Naive thymus-derived CD4-positive, alpha-beta T cell (primary cell): Measurements from ENCODE around the gene TNS3. TPM values are rescaled to one million over a fixed set of nuclear protein-coding genes. Genes with fewer than 3 reads are reported as not detected.

ENCODE experiments used
- ATAC-seq: fragments of 150-1000 bp; cut with Tn5 transposase; 2 replicates; pipeline ENCODE4 v1.10.0; 2021; ENCODE audit warnings: mild to moderate bottlenecking, moderate library complexity
- CTCF ChIA-PET: fragments of 350-600 bp; sonication (Branson Sonifier 250); formaldehyde crosslinking; loops from one replicate; lab custom pipeline; 2021; ENCODE audit warnings: antibody characterized with exemption; lab: Charles Lee
- POLR2A ChIA-PET: fragments of 350-600 bp; sonication (Branson Sonifier 250); formaldehyde crosslinking; loops from one replicate; lab custom pipeline; 2021; ENCODE audit warnings: antibody characterized with exemption, inconsistent platforms; lab: Charles Lee
- DNase-seq, 9 donors: peaks; one replicate each; pipeline versions ENCODE4 v3.0.0 to v3.0.0-alpha.2; 2020 to 2022; ENCODE audit warnings: mixed read lengths in 1 of 9
- H3K27ac ChIP-seq: one replicate; pipeline ENCODE4 v1.7.0; 2013; ENCODE audit warnings: mild to moderate bottlenecking, low read depth, low read length, moderate library complexity
- H3K27me3 ChIP-seq, 2 donors: one replicate each; pipeline ENCODE4 v1.7.0; 2013; ENCODE audit warnings: low read length in 2 of 2, mild to moderate bottlenecking in 2 of 2, moderate library complexity in 2 of 2; ENCODE audit not compliant: control insufficient read depth in 2 of 2, insufficient read depth in 2 of 2
- H3K36me3 ChIP-seq, 3 experiments: 1 replicate in 2 of 3; 2 replicates in 1 of 3; pipeline ENCODE4 v1.7.0; 2013; ENCODE audit warnings: low read length in 3 of 3, mild to moderate bottlenecking in 3 of 3, moderate library complexity in 1 of 3; ENCODE audit not compliant: insufficient read depth in 3 of 3, control insufficient read depth in 2 of 3
- H3K4me1 ChIP-seq, 2 donors: one replicate each; pipeline ENCODE4 v1.7.0; 2013; ENCODE audit warnings: low read length in 2 of 2, mild to moderate bottlenecking in 2 of 2, moderate library complexity in 1 of 2; ENCODE audit not compliant: control insufficient read depth in 2 of 2, insufficient read depth in 2 of 2
- H3K4me3 ChIP-seq: 2 replicates; pipeline ENCODE4 v1.7.0; 2013; ENCODE audit warnings: mild to moderate bottlenecking, low read length
- H3K9me3 ChIP-seq, 3 experiments: 1 replicate in 2 of 3; 2 replicates in 1 of 3; pipeline ENCODE4 v1.7.0; 2013; ENCODE audit warnings: low read length in 3 of 3; ENCODE audit not compliant: control insufficient read depth in 2 of 3
- H3K27ac Mint-ChIP-seq, 9 donors: one replicate each; pipeline ENCODE4 v1.8.0; 2020 to 2022; ENCODE audit warnings: mixed read lengths in 9 of 9, mild to moderate bottlenecking in 8 of 9, moderate library complexity in 5 of 9, inconsistent platforms in 2 of 9
- H3K27me3 Mint-ChIP-seq, 5 donors: one replicate each; pipeline ENCODE4 v1.8.0; 2021 to 2022; ENCODE audit warnings: mixed read lengths in 5 of 5, mild to moderate bottlenecking in 1 of 5
- H3K36me3 Mint-ChIP-seq, 5 donors: one replicate each; pipeline ENCODE4 v1.8.0; 2020 to 2022; ENCODE audit warnings: mixed read lengths in 5 of 5, mild to moderate bottlenecking in 3 of 5, inconsistent platforms in 1 of 5
- H3K4me1 Mint-ChIP-seq, 7 donors: one replicate each; pipeline ENCODE4 v1.8.0; 2020 to 2022; ENCODE audit warnings: mixed read lengths in 7 of 7, mild to moderate bottlenecking in 3 of 7, inconsistent platforms in 1 of 7
- H3K4me3 Mint-ChIP-seq, 10 donors: one replicate each; pipeline ENCODE4 v1.8.0; 2020 to 2022; ENCODE audit warnings: mild to moderate bottlenecking in 10 of 10, mixed read lengths in 10 of 10, moderate library complexity in 6 of 10, inconsistent platforms in 2 of 10
- H3K9me3 Mint-ChIP-seq, 11 donors: one replicate each; pipeline ENCODE4 v1.8.0; 2020 to 2022; ENCODE audit warnings: mixed read lengths in 11 of 11, mild to moderate bottlenecking in 4 of 11, inconsistent platforms in 1 of 11, moderate library complexity in 1 of 11
- intact Hi-C, 2 donors: fragments of 100-400 bp; cut with micrococcal nuclease; formaldehyde crosslinking; loops; one replicate each; pipeline ENCODE4 v1.15.1; 2023
- polyA plus RNA-seq, 2 donors: library from polyadenylated mRNA; unstranded; fragments of 300-500 nt; fragmentation: Illumina TruSeq; gene quantifications; one replicate each; pipeline ENCODE4 v1.2.3, GENCODE V29; 2021
- total RNA-seq, 6 experiments: library from RNA in 5 of 6; stranded (reverse) in 5 of 6; gene quantifications; 1 replicate in 5 of 6; 2 replicates in 1 of 6; pipeline ENCODE4 v1.2.3 and lab custom pipeline; 2021 to 2026

The TNS3 gene
- total and polyA plus RNA-seq, 7 experiments from 2014 or later: 0.85 to 38.3 (median 2.6) TPM; not detected in 2

DNA sequence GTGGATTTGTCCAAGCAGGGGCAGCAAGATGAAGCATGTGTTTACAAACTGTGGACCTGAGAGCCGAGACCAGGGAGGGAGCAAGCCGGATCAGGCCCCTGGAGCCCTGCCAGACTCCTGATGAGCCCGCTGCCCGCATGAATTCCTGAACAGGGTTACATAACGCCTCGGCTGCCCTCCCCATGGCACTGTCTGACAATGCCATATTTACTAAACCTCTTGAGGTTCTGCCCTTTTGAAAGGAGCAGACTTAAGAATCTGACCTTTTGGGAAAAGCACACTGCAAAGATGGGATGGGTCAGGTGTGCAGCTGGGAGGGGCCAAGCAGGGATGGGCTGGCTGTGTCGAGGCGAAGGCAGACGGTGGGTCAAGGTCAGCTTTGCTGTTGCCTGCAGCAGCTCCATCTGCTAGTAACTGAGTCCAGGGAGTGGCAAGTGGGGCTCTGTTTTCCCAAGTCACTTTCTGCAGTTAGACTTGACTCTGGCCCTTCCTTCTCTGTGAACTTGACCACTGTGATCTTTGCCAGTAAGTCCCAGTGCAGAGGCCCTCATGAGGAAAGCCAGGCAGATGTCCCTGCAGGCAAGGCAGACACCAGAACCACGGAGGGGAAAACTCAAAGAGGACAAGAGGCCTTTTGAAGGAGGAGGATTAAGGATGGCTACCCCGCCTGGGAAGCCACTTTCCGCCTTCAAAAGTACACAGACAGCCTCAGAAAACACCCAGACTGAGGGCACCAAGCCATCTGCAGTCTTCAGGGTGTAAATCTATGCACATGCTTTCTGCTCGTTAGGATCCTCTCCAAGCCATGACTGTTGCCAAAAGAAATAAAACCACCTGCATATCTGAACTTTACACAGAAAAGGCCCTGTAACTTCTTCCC lies 175.8 kb downstream of the TNS3 start:
- Mint-ChIP-seq H3K4me3 (no peak overlapping the region), H3K36me3 (no peaks in the 10 kb centered on the region), H3K27me3 (peaks cover 0 to 4% (median 0%) of the 10 kb centered on the region in 5 donors), H3K9me3 (peaks cover 0 to 1% (median 0%) of the 10 kb centered on the region in 11 donors), H3K4me1 (peaks cover 0 to 10% (median 7%) of the 10 kb centered on the region in 7 donors), H3K27ac (no peak overlapping the region)
- H3K4me1 ChIP-seq: no peaks in the 10 kb centered on the region
- H3K27me3 ChIP-seq: no peaks in the 10 kb centered on the region
- no peak overlapping the region for H3K4me3 ChIP-seq
- H3K9me3 ChIP-seq: no peaks in the 10 kb centered on the region
- ChIA-PET POLR2A (no interaction called here), CTCF (no interaction called here)
- no peak for ATAC-seq
- H3K36me3 ChIP-seq: no peaks in the 10 kb centered on the region
- H3K27ac ChIP-seq: no peak overlapping the region
- no peak for DNase-seq
- intact Hi-C loops: no loop called here

DNA sequence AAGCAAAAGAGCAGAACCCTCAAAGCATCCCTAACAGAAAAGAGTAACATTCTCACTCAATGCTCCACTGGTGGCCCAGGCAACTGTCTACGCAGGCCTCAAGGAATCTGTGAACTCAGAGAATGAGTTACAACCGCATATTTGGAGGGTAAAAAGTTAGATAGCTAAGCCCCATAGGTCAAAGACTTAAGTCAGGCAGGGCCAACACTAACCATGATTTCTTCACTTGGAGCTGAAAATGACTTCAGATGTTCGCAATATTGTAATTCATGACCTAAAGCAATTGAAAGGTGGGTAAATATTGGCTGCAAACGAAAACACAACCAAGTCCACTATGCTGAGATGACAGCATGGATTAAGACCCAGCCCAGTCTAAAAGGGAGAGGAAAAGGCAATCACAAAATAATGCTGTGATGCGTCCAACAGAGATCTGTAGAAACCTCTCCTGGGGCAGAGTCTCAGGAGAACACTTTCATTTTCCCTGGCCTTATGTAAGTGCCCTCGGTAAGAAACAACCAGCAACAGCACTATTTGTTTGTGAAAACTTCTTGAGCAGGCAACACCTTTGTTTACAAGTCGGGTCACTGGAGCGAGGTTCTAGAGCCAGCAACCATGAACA lies 176.5 kb downstream of the TNS3 start:
- H3K27ac ChIP-seq: no peak overlapping the region
- ATAC-seq: no peak
- H3K4me3 ChIP-seq: no peak overlapping the region
- no peak for DNase-seq
- peaks cover 0 to 1% (median 0%) of the 10 kb centered on the region in 11 donors for H3K9me3 Mint-ChIP-seq
- H3K9me3 ChIP-seq: no peaks in the 10 kb centered on the region
- no peak overlapping the region for H3K4me3 Mint-ChIP-seq
- peaks cover 0 to 4% (median 0%) of the 10 kb centered on the region in 5 donors for H3K27me3 Mint-ChIP-seq
- peak overlapping the region in 1 of 9 donors; percentile 12 for H3K27ac Mint-ChIP-seq
- no peaks in the 10 kb centered on the region for H3K36me3 ChIP-seq
- intact Hi-C loops: no loop called here
- peaks cover 0 to 10% (median 7%) of the 10 kb centered on the region in 7 donors for H3K4me1 Mint-ChIP-seq
- no peaks in the 10 kb centered on the region for H3K4me1 ChIP-seq
- CTCF ChIA-PET: no interaction called here
- H3K27me3 ChIP-seq: no peaks in the 10 kb centered on the region
- POLR2A ChIA-PET: no interaction called here
- H3K36me3 Mint-ChIP-seq: no peaks in the 10 kb centered on the region

DNA sequence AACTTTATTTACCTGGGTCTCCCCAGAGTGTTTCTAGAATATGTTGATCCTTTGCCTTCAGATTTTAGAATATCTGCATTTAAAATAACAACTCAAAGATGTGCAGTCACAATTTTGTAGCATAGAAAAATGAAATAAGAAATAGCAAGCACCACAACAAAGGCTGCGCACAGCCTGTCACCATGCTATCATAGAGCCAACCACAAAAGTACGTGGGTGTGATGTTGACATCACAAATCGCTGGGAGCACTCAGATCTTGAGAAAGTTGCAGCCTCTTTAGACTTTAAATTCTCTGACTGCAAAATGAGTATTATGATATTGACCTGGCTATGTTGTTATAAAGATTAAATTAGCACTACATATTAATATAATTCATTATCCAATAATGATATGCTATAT lies 177.9 kb downstream of the TNS3 start:
- CTCF ChIA-PET: no interaction called here
- H3K4me3 ChIP-seq: no peak overlapping the region
- Mint-ChIP-seq H3K27me3 (peaks cover 0 to 4% (median 0%) of the 10 kb centered on the region in 5 donors), H3K4me1 (peaks cover 0 to 10% (median 7%) of the 10 kb centered on the region in 7 donors), H3K4me3 (peak overlapping the region in 2 of 10 donors; percentile 13 to 36), H3K36me3 (no peaks in the 10 kb centered on the region), H3K27ac (peak overlapping the region in 2 of 9 donors; percentile 8 to 57), H3K9me3 (peaks cover 0 to 1% (median 0%) of the 10 kb centered on the region in 11 donors)
- H3K27ac ChIP-seq: no peak overlapping the region
- no peaks in the 10 kb centered on the region for H3K36me3 ChIP-seq
- no peak for ATAC-seq
- DNase-seq: peak in 3 of 9 donors; percentile 19 to 26 (median 21)
- intact Hi-C loops: no loop called here
- no peaks in the 10 kb centered on the region for H3K4me1 ChIP-seq
- POLR2A ChIA-PET: no interaction called here
- H3K9me3 ChIP-seq: no peaks in the 10 kb centered on the region
- H3K27me3 ChIP-seq: no peaks in the 10 kb centered on the region

DNA sequence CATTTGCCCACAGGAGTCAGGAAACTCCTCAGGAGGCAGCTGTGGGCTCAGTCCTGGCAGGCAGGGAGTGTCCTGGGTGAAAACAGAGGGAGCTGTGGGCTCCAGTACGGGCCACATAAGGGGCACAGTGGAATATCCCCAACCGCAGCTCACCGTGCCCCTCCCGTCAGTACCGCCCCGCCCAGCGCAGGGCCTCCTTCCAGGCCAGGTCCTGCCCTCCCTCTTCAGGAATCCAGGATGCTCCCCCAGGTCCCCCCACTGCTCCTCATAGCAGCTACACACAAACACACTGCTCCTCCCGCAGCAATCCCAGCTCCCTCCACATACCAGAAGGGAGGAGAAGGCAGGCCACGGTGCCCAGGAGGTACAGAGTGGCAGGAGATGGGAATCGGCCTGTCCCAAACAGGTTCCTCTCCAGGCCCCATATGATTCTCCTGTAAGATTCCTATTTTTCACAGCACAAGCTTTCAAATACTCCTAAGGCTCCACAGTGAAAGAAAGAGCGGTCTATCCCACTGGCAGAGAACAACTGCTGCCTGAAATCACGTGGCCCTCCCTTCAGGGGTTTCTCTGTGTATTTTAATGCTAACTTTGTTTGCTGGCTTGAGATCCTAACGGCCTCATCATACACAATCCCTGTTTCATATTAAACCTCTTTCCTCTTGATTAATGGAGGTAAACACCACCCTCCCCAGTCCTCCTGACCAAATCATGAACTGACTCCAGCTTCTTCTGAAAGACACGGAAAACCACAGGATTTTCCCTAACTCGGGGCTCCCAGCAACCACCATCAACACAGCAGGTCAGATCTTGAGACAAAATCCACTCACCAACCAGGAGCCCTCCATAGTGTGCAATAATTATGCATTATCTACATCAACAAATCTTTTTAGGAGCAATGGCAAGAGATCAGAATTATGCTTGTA lies 178.7 kb downstream of the TNS3 start:
- DNase-seq (no peak), ATAC-seq (no peak)
- Mint-ChIP-seq H3K4me1 (peaks cover 0 to 10% (median 7%) of the 10 kb centered on the region in 7 donors), H3K4me3 (no peak overlapping the region), H3K9me3 (peaks cover 0 to 2% (median 0%) of the 10 kb centered on the region in 11 donors), H3K27me3 (peaks cover 0 to 4% (median 0%) of the 10 kb centered on the region in 5 donors), H3K27ac (peak overlapping the region in 1 of 9 donors; percentile 39), H3K36me3 (no peaks in the 10 kb centered on the region)
- Histone ChIP-seq H3K4me3 (no peak overlapping the region), H3K36me3 (no peaks in the 10 kb centered on the region), H3K4me1 (no peaks in the 10 kb centered on the region), H3K27me3 (no peaks in the 10 kb centered on the region), H3K27ac (no peak overlapping the region), H3K9me3 (no peaks in the 10 kb centered on the region)
- POLR2A ChIA-PET: no interaction called here
- intact Hi-C loops: no loop called here
- CTCF ChIA-PET: no interaction called here

DNA sequence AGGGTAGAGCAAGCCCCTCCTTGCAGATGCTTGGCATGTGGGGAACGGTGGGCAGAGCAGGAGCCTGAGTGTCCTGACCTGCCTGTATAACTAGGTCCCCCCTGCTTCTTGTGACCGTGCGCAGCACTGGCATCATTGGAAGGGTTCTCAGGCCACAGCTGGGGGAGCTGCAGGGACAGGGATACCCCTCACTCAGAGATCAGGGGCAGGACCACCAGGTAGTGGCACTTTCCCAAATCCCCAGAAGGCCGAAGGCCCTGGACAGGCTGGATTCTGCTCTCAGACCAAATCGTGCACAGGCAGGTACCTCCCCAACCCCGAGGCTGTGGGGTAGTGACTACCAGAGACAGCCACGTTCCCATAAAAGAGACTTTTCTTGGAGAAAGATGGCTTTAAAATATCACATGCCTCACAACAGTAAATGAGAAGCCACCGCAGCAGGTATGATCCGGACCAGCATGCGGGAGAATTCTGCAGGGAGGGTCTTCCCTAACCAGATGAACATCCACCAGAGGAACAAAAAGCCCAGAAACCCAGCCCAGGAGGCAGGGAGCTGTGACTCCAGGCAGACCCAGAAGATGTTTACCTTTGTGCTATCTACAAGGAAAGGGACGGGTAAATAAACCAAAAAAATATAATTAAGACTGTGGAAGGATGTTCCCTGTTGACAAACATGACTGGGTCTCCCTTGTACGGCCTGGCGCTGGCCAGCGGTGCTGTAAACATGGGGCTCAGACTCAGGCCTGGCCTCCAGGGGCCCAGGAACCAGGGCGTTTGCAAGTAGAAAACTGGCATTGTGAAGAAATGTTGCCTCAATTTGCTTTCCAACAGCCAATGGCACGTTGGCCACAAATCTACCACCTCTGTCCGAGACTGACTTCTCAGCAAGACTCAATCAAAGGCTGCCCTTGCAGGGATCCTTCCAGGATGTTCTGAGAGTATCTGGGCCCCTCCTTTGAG lies 180.0 kb downstream of the TNS3 start:
- CTCF ChIA-PET: no interaction called here

More for the DNA sequence above, 180.0 kb downstream of the TNS3 start:
- Mint-ChIP-seq H3K36me3 (no peaks in the 10 kb centered on the region), H3K4me3 (no peak overlapping the region), H3K27ac (no peak overlapping the region), H3K27me3 (peaks cover 0 to 10% (median 0%) of the 10 kb centered on the region in 5 donors), H3K9me3 (peaks cover 0 to 2% (median 0%) of the 10 kb centered on the region in 11 donors), H3K4me1 (peaks cover 0 to 10% (median 7%) of the 10 kb centered on the region in 7 donors)
- no peak for DNase-seq
- no peak overlapping the region for H3K4me3 ChIP-seq
- H3K4me1 ChIP-seq: no peaks in the 10 kb centered on the region
- intact Hi-C loops: no loop called here
- no peaks in the 10 kb centered on the region for H3K27me3 ChIP-seq
- no peak overlapping the region for H3K27ac ChIP-seq
- ATAC-seq: no peak
- POLR2A ChIA-PET: no interaction called here
- no peaks in the 10 kb centered on the region for H3K36me3 ChIP-seq
- H3K9me3 ChIP-seq: no peaks in the 10 kb centered on the region
